ENCODE results near the gene RERE. TPM values are rescaled to one million over a fixed set of nuclear protein-coding genes. Genes with fewer than 3 reads are reported as not detected.

The RERE gene
- total RNA-seq, 4 donors from 2014 or later: 51.2 to 1,226 (median 253) TPM

- H3K4me3 ChIP-seq: no peak overlapping the region
- no peaks in the 10 kb centered on the region for H3K9me3 ChIP-seq
- peak overlapping the region; percentile 67 to 78 for H3K27ac ChIP-seq
- H3K36me3 ChIP-seq: no peaks in the 10 kb centered on the region
- intact Hi-C loops (cut with DNase I; ENCODE audit: low total_unique reads): loop anchor here (10.0 kb wide), 1 partner anchor 46 kb away; no protein-coding TSS in a partner anchor
- TF ChIP-seq CTCF (IDR thresholded peaks at IDR 0.05) (no peak), POLR2A (IDR thresholded peaks at IDR 0.05) (no peak)
- DNase-seq: peak in 1 of 2 donors; percentile 17
- H3K4me1 ChIP-seq: peaks cover 41 to 63% of the 10 kb centered on the region in 2 donors
- H3K27me3 ChIP-seq: no peaks in the 10 kb centered on the region
Measured at GRCh38 chr1:8378981-8379470, 438.4 kb downstream of the RERE start.

GRCh38 chr1:8378178-8378577 is 439.3 kb downstream of the RERE start:
- DNase-seq: peak in 1 of 2 donors; percentile 47
- intact Hi-C loops (cut with DNase I; ENCODE audit: low total_unique reads): loop anchor here (10.0 kb wide), 1 partner anchor 47 kb away; no protein-coding TSS in a partner anchor
- H3K4me3 ChIP-seq: no peak overlapping the region

GRCh38 chr1:8377271-8377981 is 440.0 kb downstream of the RERE start:
- Histone ChIP-seq H3K9me3 (no peaks in the 10 kb centered on the region), H3K4me1 (peaks cover 27 to 55% of the 10 kb centered on the region in 2 donors), H3K36me3 (no peaks in the 10 kb centered on the region), H3K27me3 (no peaks in the 10 kb centered on the region), H3K27ac (peak overlapping the region; percentile 67 to 78), H3K4me3 (no peak overlapping the region)
- no peak for TF ChIP-seq CTCF (IDR thresholded peaks at IDR 0.05)
- no peak for TF ChIP-seq POLR2A (IDR thresholded peaks at IDR 0.05)
- intact Hi-C loops (cut with DNase I; ENCODE audit: low total_unique reads): loop anchor here (10.0 kb wide), 1 partner anchor 47 kb away; no protein-coding TSS in a partner anchor
- peak in 1 of 2 donors; percentile 6 for DNase-seq

More at GRCh38 chr1:8378178-8378577, 439.3 kb downstream of the RERE start:
- H3K27me3 ChIP-seq: no peaks in the 10 kb centered on the region
- no peaks in the 10 kb centered on the region for H3K9me3 ChIP-seq
- no peak for TF ChIP-seq CTCF (IDR thresholded peaks at IDR 0.05)
- no peak for TF ChIP-seq POLR2A (IDR thresholded peaks at IDR 0.05)
- peaks cover 35 to 61% of the 10 kb centered on the region in 2 donors for H3K4me1 ChIP-seq
- peak overlapping the region; percentile 67 to 78 for H3K27ac ChIP-seq
- no peaks in the 10 kb centered on the region for H3K36me3 ChIP-seq

- no peaks in the 10 kb centered on the region for H3K27me3 ChIP-seq
- H3K9me3 ChIP-seq: no peaks in the 10 kb centered on the region
- intact Hi-C loops (cut with DNase I; ENCODE audit: low total_unique reads): loop anchor here (10.0 kb wide), 1 partner anchor 48 kb away; no protein-coding TSS in a partner anchor
- no peak for TF ChIP-seq POLR2A (IDR thresholded peaks at IDR 0.05)
- TF ChIP-seq CTCF (IDR thresholded peaks at IDR 0.05): no peak
- H3K36me3 ChIP-seq: no peaks in the 10 kb centered on the region
- peaks cover 20 to 54% of the 10 kb centered on the region in 2 donors for H3K4me1 ChIP-seq
- no peak overlapping the region for H3K4me3 ChIP-seq
- DNase-seq: peak in 1 of 2 donors; percentile 11
- H3K27ac ChIP-seq: peak overlapping the region; percentile 67 to 78
Measured at GRCh38 chr1:8376358-8376840, 441.0 kb downstream of the RERE start.

- no peak overlapping the region for H3K4me3 ChIP-seq
- peak in 1 of 2 donors; percentile 21 for DNase-seq
- no peaks in the 10 kb centered on the region for H3K9me3 ChIP-seq
- intact Hi-C loops (cut with DNase I; ENCODE audit: low total_unique reads): loop anchor here (10.0 kb wide), 1 partner anchor 50 kb away; no protein-coding TSS in a partner anchor
- no peaks in the 10 kb centered on the region for H3K27me3 ChIP-seq
- H3K4me1 ChIP-seq: peaks cover 20 to 43% of the 10 kb centered on the region in 2 donors
- H3K36me3 ChIP-seq: no peaks in the 10 kb centered on the region
- H3K27ac ChIP-seq: peak overlapping the region; percentile 85 to 92
- TF ChIP-seq CTCF (IDR thresholded peaks at IDR 0.05): no peak
- TF ChIP-seq POLR2A (IDR thresholded peaks at IDR 0.05): no peak
Measured at GRCh38 chr1:8374812-8375211, 442.6 kb downstream of the RERE start.

Measured in uterus (tissue), 4 donors.